Hippocampal formation (tissue), 2 donors: Measurements from ENCODE around the gene PDE6B.
A peak's percentile ranks its signal among the peaks of the same experiment; 100 is the strongest.

Source experiments
- DNase-seq, 2 donors: peaks; one replicate each; lab custom pipeline; 2025; lab: John Stamatoyannopoulos, UW

Gene PDE6B

DNA sequence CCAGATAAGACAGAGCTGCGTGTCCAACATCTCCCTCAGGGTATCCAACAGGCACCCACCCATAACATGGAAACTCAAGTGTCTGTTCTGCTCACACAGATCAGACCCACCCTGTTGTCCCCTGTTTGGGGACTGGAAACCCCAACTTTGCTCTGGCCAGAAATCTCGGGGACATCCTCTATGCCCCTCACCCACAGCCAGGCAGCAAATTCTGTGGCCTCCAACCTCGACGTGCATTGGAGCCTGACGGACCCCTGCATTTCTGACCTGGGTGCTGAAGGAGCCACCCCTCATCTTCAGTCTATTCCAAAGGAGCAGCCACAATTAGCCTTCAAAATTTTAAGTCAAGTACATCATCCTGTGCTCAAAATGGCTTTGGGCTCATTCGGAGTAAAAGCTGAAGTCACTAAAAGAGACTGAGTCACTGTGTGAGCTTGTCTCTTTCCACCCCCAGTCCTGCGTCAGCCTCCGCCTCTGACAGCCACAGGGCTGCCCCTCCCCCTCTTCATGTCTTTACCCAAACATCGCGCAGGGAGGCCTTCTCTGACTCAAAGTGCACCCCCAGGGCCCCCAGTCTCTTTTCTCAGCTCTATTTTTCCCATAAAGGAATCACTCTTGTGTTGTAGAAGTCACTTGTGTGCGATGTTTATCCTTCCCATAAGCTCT, 24.4 kb upstream of the PDE6B start:
- no peak for DNase-seq

DNA sequence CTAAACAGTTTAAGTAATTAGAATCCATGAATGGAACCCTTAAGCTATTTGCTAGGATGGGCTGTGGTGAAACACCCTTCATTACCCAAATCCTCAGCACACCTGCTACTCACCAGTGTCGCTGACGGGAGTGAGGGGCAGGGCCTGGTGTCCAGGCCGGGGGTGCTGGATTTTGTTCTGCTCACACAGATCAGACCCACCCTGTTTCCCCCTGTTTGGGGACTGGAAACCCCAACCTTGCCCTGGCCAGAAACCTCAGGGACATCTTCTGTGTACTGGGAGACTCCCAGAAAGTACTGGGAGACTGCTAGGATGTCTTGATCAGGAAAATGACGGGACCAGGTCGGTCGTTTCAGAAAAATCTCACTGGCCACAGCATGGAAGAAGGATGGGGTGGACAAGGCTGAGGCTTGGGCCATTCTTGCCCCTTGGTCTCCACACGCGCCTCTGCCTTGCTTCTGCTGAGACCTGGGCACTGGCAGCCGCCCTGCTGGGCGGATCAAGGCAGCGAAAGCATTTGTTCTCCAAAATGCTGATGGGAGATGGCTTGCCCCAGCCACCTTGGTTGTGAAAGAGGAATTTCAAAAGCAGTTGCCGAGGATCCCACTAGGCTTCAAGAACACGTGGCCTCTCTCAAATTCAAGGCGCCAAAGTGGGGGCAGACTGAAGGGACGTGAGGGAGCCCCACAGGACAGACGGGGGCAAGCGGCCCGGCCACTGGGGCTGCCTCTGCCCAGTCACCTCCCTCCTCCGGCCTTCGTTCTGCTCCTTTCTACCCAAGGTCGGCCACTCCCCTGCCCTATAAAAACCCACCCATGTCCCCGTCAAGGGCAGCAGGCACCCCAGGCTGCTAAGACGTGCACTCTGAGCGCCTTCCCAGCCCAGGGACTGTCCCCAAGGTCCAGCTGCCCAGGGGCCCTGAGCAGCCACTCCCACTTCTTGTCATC, 23.5 kb upstream of the PDE6B start:
- no peak for DNase-seq

GRCh38 chr4:602559-602942, 22.8 kb upstream of the PDE6B start:
- DNase-seq: peak in 1 of 2 donors; percentile 55

- no peak for DNase-seq
Observed at GRCh38 chr4:604131-604530, 21.2 kb upstream of the PDE6B start.

DNA sequence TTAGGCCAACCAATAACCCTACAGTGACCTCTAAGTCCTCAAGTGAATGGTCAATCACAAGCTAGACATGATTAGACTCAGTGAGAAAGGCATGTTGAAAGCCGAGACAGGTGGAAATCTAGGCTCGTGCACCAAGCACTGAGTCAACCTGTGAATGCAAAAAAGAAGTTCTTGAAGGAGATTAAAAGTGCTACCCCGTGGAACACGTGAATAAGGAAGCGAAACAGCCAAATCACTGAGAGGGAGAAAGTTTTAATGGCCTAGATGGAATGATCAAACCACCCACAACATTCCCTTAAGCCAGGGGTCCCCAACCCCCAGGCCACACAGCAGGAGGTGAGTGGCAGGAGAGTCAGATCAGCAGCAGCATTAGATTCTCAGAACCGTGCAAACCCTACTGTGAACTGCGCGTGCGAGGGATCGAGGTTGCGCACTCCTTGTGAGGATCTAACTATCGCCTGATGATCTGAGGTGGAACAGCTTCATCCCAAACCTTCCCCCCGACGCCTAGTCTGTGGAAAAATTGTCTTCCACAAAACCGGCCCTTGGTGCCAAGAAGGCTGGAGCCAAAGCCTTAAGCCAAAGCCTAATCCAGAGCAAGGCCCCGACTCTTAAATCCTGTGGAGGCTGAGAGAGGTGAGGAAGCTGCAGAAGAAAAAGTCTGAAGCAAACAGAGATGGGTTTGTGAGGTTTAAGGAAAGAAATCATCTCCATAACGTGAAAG, 19.5 kb upstream of the PDE6B start:
- DNase-seq: no peak

DNA sequence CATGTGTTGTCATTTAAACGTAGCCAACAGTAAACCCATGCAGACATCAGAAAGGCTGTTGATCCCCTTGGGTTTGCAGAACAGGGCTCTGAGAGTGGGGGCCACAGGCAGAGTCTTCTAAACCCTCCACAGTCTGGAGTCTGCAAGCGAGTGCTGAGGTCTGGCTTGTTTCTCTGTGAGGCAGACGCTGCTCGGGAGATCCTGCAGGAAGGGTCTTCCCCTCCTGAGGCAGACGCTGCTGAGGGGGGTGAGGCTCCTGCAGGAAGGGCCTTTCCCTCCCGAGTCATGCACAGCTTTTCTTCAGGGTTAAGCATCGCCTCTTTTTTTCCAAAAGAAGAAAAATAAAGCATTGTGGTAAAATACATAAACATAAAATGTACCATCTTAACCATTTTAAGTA, 17.1 kb upstream of the PDE6B start:
- DNase-seq: no peak

DNA sequence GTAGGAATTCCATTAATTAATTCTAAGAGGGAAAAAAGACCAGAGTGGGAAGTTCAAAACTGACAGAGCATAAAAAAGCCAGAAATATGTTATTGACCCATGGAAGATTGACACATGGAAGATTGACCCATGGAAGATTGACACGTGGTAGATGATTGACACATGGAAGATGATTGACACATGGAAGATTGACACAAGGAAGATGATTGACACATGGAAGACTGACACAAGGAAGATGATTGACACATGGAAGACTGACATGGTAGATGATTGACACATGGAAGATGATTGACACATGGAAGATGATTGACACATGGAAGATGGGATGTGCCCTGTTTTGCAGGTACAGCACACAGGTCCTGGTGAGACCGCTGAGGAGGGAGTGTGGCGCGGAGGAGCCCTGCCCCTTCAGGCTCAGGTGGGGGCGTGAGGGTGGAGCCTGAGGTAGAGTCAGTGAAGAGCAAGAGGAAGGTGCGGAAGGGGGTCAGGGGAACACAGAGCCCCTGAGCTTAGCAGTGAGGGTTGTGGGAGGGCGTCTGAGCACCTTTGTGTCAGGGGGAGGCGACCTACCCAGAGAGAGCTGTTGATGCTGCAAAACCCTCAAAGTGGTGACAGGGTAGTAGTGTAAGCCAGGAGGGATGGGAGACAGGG, 15.8 kb upstream of the PDE6B start:
- DNase-seq: no peak

- no peak for DNase-seq
Observed at GRCh38 chr4:610411-611261, 14.7 kb upstream of the PDE6B start.

GRCh38 chr4:612052-612748, 13.2 kb upstream of the PDE6B start:
- no peak for DNase-seq

GRCh38 chr4:612749-613125, 12.6 kb upstream of the PDE6B start:
- DNase-seq: no peak

GRCh38 chr4:613126-613525, 12.2 kb upstream of the PDE6B start:
- no peak for DNase-seq

DNA sequence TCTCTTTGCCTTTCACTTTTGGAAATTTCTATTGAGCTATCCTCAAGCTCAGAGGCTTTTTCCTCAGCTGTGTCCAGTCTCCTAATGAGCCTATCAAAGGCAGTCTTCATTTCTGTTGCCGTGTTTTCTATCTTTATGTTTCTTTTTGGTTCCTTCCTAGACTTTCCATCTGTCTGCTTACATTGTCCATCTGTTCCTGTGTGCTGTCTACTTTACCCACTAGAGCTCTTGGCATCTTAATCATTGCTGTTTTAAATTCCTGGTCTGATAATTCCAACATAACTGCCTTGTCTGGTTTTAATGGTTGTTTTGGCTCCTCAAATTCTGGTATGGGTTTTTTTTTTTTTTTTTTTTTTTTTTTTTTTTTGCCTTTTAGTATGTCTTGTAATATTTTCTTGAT, 9.3 kb upstream of the PDE6B start:
- no peak for DNase-seq

- no peak for DNase-seq
Observed at GRCh38 chr4:616911-617643, 8.3 kb upstream of the PDE6B start.

DNA sequence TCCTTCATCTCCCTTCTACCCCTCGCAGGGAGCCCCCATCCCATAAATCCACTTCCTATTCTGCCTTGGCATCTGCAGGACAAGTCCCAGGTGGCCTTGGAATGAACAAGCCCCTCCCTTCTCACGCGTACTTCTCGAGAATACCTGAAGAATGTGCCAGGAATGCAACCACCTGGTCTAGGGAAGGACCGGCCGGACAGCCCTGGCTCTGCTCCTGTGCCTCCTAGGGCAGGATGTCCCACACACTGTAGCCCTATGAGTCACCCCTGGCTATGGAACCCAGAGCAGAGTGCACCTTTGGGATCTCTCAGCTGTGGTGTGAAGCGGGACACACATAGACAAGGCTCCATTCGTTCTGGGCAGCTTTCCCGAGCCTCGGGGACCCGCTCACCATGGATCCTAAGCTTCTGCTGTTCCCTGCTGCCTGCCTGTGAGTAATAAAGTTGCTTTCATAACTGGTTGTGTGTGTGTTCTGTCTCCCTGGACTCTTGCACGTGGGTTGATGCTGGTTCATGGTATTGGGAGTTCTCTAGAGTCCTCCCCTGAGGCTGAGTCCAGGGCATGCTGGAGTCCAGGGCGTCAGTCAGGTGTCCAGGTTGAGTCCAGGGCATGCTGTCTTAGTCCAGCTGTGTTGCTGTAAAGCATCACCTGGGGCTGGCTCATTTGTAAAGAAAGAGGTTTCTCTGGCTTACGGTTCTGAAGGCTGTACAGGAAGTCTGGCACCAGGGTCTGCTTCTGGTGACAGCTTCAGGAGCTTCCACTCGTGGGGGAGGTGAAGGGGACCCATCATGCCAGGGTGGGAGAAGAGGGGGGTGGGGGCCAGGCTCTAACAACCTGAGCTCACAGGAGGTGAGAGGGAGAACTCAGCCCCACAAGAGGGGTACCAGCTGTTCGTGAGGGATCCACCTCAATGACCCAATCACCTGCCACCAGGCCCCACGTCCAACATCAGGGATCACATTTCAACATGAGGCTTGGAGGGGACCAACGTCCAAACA, 7.4 kb upstream of the PDE6B start:
- no peak for DNase-seq

- no peak for DNase-seq
Observed at GRCh38 chr4:620201-620600, 5.2 kb upstream of the PDE6B start.

DNA sequence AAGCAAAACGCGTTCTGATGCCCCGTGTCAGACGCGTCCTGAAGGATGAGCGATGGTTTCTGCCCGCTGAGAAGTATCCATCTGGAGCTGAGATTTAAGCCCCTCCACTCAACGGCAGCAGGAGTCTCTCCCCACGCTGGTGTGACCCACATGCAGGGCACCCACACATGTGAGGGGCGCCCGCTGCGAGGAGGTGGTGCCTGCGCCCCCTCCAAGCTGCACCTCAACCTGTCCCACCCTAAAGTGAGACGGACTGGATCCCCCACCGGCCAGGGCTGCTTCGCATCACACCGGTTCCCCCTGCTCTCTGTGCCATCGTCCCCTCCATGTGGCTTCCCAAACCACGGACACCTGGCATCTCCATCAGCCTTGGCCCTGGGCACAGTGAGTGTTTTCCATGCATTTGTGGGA, 4.5 kb upstream of the PDE6B start:
- no peak for DNase-seq

GRCh38 chr4:621296-622070, 3.9 kb upstream of the PDE6B start:
- DNase-seq: no peak
